Neural crest cell (in vitro differentiated cells): ENCODE results near the gene C19orf47. TPM values are rescaled to one million over a fixed set of nuclear protein-coding genes. Genes with fewer than 3 reads are reported as not detected.

Experiments used
- DNase-seq: peaks from one replicate; pipeline ENCODE4 v3.0.0; 2021; ENCODE audit warnings: low read depth, mixed read lengths, low spot score
- H3K27ac Mint-ChIP-seq: one replicate; pipeline ENCODE4 v1.8.0; 2021; ENCODE audit warnings: mild to moderate bottlenecking, mixed read lengths; ENCODE audit not compliant: unreplicated experiment
- H3K27me3 Mint-ChIP-seq: 2 replicates; pipeline ENCODE4 v1.8.0; 2021; ENCODE audit warnings: low read depth, mild to moderate bottlenecking, mixed read lengths
- H3K36me3 Mint-ChIP-seq: 2 replicates; pipeline ENCODE4 v1.8.0; 2021; ENCODE audit warnings: low read depth, mild to moderate bottlenecking, mixed read lengths
- H3K4me1 Mint-ChIP-seq: 2 replicates; pipeline ENCODE4 v1.8.0; 2021; ENCODE audit warnings: mixed read lengths
- H3K4me3 Mint-ChIP-seq: one replicate; pipeline ENCODE4 v1.8.0; 2021; ENCODE audit warnings: mild to moderate bottlenecking, mixed read lengths
- H3K9me3 Mint-ChIP-seq: 2 replicates; pipeline ENCODE4 v1.8.0; 2021; ENCODE audit warnings: mixed read lengths
- CTCF ChIP-seq: fragments of 200-600 bp; sonication (generic); conservative IDR thresholded peaks from 2 replicates; pipeline ENCODE4 v1.5.0; 2021; ENCODE audit warnings: antibody characterized with exemption, mild to moderate bottlenecking
- total RNA-seq: library from RNA; stranded (reverse); gene quantifications from 2 replicates; pipeline ENCODE4 v1.2.1, GENCODE V29; 2021

The C19orf47 gene
- total RNA-seq, 1 donor from 2014 or later: 19.0 TPM

DNA sequence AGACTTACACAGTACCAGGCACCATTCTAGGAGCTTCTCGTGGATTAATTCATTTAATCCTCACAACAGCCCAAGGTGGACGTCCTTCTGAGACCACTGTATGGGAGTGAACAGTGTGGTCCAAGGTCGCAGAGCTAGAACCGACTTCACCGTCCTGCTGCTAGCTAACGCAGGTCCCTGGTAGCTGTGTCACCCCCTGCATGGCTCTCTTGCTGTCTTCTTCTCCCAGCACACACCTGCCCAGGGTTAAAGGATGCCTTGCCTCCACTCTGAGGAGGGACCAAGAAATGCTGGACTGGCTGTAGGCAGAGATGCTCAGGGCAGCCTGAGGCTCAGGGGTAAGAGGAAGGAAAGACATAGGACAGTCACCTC lies 66.0 kb downstream of the C19orf47 start:
- TF ChIP-seq CTCF: no peak
- Mint-ChIP-seq H3K36me3 (no peaks in the 10 kb centered on the region), H3K27me3 (no peaks in the 10 kb centered on the region), H3K9me3 (no peaks in the 10 kb centered on the region), H3K4me3 (peak overlapping the region; percentile 95), H3K27ac (no peak overlapping the region), H3K4me1 (peaks cover 51% of the 10 kb centered on the region)
- no peak for DNase-seq

DNA sequence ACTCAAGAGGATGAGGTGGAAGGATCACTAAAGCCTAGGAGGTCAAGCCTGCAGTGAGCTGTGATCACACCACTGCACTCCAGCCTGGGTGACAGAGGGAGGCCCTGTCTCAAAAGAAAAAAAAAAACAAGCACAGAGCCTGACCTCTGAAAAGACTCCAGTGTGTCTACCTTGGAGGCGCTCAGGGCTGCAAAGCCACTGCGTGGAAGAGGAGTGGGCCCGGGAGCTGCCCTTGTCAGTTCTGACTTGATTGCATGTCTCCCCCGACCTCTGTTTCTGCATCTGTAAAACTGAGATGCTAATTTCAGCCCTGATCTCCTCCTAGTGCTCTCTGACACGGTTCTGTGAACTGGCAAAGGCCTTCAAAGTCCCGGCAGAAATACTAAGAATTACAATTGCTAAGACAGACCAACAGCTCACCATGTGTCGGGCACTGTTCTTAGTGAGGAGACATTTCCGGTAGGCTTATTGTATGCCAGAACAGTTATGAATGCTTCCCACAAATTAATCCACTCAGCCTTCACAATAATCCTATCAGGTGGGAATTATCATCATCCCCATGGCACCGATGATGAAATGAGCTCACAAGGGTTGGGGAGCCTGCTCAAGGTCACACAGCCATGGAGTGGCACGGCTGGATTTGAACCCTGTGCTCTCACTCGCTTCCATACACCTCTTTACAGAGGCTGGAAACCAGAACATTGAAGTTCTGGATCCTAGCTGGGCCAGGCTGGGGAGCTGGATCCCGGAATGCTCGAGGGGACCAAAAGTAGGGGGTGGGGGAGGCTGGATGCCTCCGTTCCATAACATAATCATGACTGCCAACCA lies 66.6 kb downstream of the C19orf47 start:
- Mint-ChIP-seq H3K36me3 (no peaks in the 10 kb centered on the region), H3K4me1 (peaks cover 50% of the 10 kb centered on the region)
- DNase-seq: no peak

DNA sequence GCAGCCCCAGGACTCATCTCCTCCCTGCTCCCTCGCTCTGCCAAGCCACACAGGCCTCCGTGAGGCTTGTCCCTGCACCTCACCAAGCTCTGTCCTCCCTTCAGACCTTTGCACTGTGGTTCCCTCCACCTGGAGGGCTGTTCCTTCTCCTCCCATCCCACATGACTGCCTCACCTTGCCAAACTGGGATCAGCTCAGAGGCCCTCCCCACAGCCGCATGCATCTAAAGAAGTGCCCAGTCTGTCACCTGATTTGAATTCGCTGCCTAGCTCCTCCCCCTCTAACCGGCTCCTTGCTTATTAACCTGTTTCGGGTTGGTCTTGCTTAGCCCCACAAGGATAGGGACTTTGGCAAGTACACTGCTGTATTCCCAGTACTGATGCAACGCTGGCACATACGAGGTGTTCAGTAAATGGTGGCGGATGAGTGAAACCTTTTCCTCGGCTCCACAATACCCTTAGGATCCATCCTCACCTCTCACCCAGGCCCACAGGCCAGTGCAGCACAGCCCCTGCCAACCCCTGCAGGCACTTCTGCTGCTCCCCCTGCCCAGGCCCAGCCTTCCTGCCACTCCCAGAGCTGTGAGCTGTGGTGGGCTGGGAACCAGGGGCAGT lies 67.5 kb downstream of the C19orf47 start:
- Mint-ChIP-seq H3K4me3 (no peak overlapping the region), H3K9me3 (no peaks in the 10 kb centered on the region), H3K27me3 (no peaks in the 10 kb centered on the region), H3K27ac (peak overlapping the region; percentile 83), H3K4me1 (peaks cover 46% of the 10 kb centered on the region), H3K36me3 (no peaks in the 10 kb centered on the region)
- DNase-seq: no peak
- TF ChIP-seq CTCF: no peak

More for the DNA sequence above, 66.6 kb downstream of the C19orf47 start:
- Mint-ChIP-seq H3K4me3 (peak overlapping the region; percentile 65), H3K9me3 (no peaks in the 10 kb centered on the region), H3K27me3 (no peaks in the 10 kb centered on the region), H3K27ac (no peak overlapping the region)
- TF ChIP-seq CTCF: no peak

GRCh38 chr19:40279761-40280607 lies 68.2 kb downstream of the C19orf47 start:
- Mint-ChIP-seq H3K9me3 (no peaks in the 10 kb centered on the region), H3K36me3 (no peaks in the 10 kb centered on the region), H3K4me1 (peaks cover 42% of the 10 kb centered on the region), H3K4me3 (peak overlapping the region; percentile 41), H3K27ac (peak overlapping the region; percentile 83), H3K27me3 (no peaks in the 10 kb centered on the region)
- DNase-seq: no peak
- TF ChIP-seq CTCF: no peak

DNA sequence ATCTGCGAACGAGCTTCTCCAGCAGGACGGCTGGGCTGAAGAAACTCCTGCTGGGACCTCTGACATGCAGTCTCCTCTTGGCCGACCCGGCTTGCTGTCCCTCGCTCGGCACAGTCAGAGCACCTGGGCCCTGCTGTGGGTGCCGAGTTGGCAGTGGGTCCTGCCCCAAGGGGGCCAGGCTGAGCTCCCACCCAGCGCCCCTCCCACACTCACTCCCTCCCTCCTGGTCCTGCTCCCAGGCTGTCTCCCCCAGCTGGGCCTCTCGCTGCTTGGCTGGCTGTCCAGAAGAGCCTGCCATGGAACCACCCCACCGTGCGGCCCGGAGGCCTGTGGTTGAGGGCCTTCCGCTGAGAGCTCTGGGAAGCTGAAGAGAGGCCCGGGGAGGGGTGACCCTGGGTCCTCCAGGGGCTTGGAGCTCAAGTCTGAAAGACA lies 69.1 kb downstream of the C19orf47 start:
- TF ChIP-seq CTCF: no peak
- Mint-ChIP-seq H3K27ac (no peak overlapping the region), H3K27me3 (no peaks in the 10 kb centered on the region), H3K4me1 (peaks cover 42% of the 10 kb centered on the region), H3K4me3 (no peak overlapping the region), H3K9me3 (no peaks in the 10 kb centered on the region), H3K36me3 (no peaks in the 10 kb centered on the region)
- no peak for DNase-seq
